ENCODE data around the gene CDHR3. TPM values are rescaled to one million over a fixed set of nuclear protein-coding genes. Genes with fewer than 3 reads are reported as not detected.

The CDHR3 gene
- total and polyA plus RNA-seq, 2 of the 8 experiments (the other 6 are each of a cell fraction or from before 2014, with no cell fraction given): 6.4 to 6.8 TPM

- no peak overlapping the region for H2BK5ac ChIP-seq (ENCODE audit: low read depth, low read length)
- H3K9ac ChIP-seq (replicated peaks in 1 of 4; ENCODE audit: extremely low read depth in 1 of 4, low read depth in 3 of 4, low read length in 3 of 4): no peak overlapping the region
- H3K79me2 ChIP-seq (ENCODE audit: control insufficient read depth in 1 of 2, insufficient read depth in 2 of 2, low read length in 2 of 2): no peaks in the 10 kb centered on the region
- no peak overlapping the region for H3K14ac ChIP-seq (ENCODE audit: insufficient read length)
- ChIA-PET POLR2A (ENCODE audit: partially characterized antibody) (interaction anchor here (1.7 kb wide), 1 partner anchor 15 kb away, joined by 5 read pairs; no protein-coding TSS in a partner anchor), CTCF (ENCODE audit: partially characterized antibody) (interaction anchor here (0.6 to 18.0 kb wide), 8 partner anchors 7 to 384 kb away, joined by 3 to 265 read pairs (median 10); no protein-coding TSS in a partner anchor)
- no peak overlapping the region for H4K91ac ChIP-seq (replicated peaks; ENCODE audit: insufficient read length, low read length)
- no peak overlapping the region for H4K5ac ChIP-seq (ENCODE audit: insufficient read length, low read depth, low read length)
- H3K23me2 ChIP-seq (ENCODE audit: low read depth, low read length): no peaks in the 10 kb centered on the region
- no peaks in the 10 kb centered on the region for H3K27me3 ChIP-seq (replicated peaks in 1 of 4; ENCODE audit: control insufficient read depth in 3 of 4, extremely low read depth in 1 of 4, insufficient read depth in 3 of 4, low read length in 3 of 4)
- no peak overlapping the region for H4K8ac ChIP-seq (ENCODE audit: extremely low read depth, insufficient read depth, low read length)
- H2AK5ac ChIP-seq (ENCODE audit: low read depth, low read length): no peak overlapping the region
- no peak overlapping the region for H3K4ac ChIP-seq (replicated peaks; ENCODE audit: insufficient read length, low read depth, low read length)
- no peak overlapping the region for H3K56ac ChIP-seq (replicated peaks; ENCODE audit: insufficient read length, low read depth, low read length)
- H2BK12ac ChIP-seq (ENCODE audit: low read depth, low read length): no peak overlapping the region
- DNase-seq (ENCODE audit: low read depth in 1 of 2, low spot score in 2 of 2): no peak
- H2BK15ac ChIP-seq (ENCODE audit: low read length): no peak overlapping the region
- no peaks in the 10 kb centered on the region for H3K79me1 ChIP-seq (ENCODE audit: low read depth, low read length)
- FAIRE-seq: no peak
- H4K20me1 ChIP-seq (replicated peaks in 1 of 2; ENCODE audit: control insufficient read depth in 1 of 2, insufficient read depth in 2 of 2, low read length in 2 of 2): no peaks in the 10 kb centered on the region
- H3K36me3 ChIP-seq (ENCODE audit: control insufficient read depth in 2 of 4, insufficient read depth in 4 of 4, low read length in 3 of 4): no peaks in the 10 kb centered on the region
- peaks cover 0 to 12% (median 3%) of the 10 kb centered on the region in 4 experiments; a peak in 5 of 7 replicates for H3K4me1 ChIP-seq (replicated peaks in 1 of 4; ENCODE audit: control insufficient read depth in 3 of 4, insufficient read depth in 4 of 4, low read length in 3 of 4)
- no peak overlapping the region for H3K18ac ChIP-seq (ENCODE audit: extremely low read depth, low read length)
- TF ChIP-seq SRF (IDR thresholded peaks at IDR 0.05; ENCODE audit: low read depth, low read length) (no peak), ZNF274 (IDR thresholded peaks at IDR 0.05; ENCODE audit: borderline replicate concordance, extremely low read depth, low read length) (no peak), CREB1 (IDR thresholded peaks at IDR 0.05) (no peak), FOSL1 (IDR thresholded peaks at IDR 0.05; ENCODE audit: insufficient read depth, low read depth, low read length) (no peak), KDM1A (IDR thresholded peaks at IDR 0.05; ENCODE audit: borderline replicate concordance, low read length) (no peak), KDM5A (IDR thresholded peaks at IDR 0.05; ENCODE audit: low read length) (no peak), SP2 (IDR thresholded peaks at IDR 0.05; ENCODE audit: low read length) (no peak), SAP30 (IDR thresholded peaks at IDR 0.05; ENCODE audit: insufficient read depth, insufficient replicate concordance, low read length) (no peak), EZH2 (IDR thresholded peaks at IDR 0.05; ENCODE audit: low read depth, low read length, severe bottlenecking) (no peak), HDAC6 (IDR thresholded peaks at IDR 0.05; ENCODE audit: low read depth, low read length) (no peak)
- TF ChIP-seq, protein P1, sequence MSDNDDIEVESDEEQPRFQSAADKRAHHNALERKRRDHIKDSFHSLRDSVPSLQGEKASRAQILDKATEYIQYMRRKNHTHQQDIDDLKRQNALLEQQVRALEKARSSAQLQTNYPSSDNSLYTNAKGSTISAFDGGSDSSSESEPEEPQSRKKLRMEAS (IDR thresholded peaks at IDR 0.05): no peak
- TF ChIP-seq, protein P2, sequence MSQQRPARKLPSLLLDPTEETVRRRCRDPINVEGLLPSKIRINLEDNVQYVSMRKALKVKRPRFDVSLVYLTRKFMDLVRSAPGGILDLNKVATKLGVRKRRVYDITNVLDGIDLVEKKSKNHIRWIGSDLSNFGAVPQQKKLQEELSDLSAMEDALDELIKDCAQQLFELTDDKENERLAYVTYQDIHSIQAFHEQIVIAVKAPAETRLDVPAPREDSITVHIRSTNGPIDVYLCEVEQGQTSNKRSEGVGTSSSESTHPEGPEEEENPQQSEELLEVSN (IDR thresholded peaks at IDR 0.05): no peak
- no peak overlapping the region for H3K23ac ChIP-seq (ENCODE audit: insufficient read length)
- H3K27ac ChIP-seq (ENCODE audit: low read depth, low read length): no peak overlapping the region
- no peak overlapping the region for H3K4me3 ChIP-seq (ENCODE audit: extremely low read depth in 1 of 4, insufficient read depth in 2 of 4, low read depth in 3 of 4, low read length in 4 of 4)
- no peak overlapping the region for H3K4me2 ChIP-seq (ENCODE audit: insufficient read depth in 1 of 2, low read depth in 2 of 2, low read length in 2 of 2)
- H2AFZ ChIP-seq (ENCODE audit: low read length): no peak overlapping the region
- no peak overlapping the region for H2BK120ac ChIP-seq (replicated peaks; ENCODE audit: low read depth, low read length)
- H2BK20ac ChIP-seq (ENCODE audit: low read length): no peak overlapping the region
- 90% methylated on average over 8 of the region's 8 CpGs; no CpG with 5 or more reads in 1 of the 2 experiments for WGBS, 2 experiments (ENCODE audit: extremely low coverage in 1 of 2, insufficient coverage in 1 of 2, insufficient read length in 1 of 2, insufficient replicate concordance in 2 of 2, low coverage in 1 of 2, low lambda C conversion rate in 2 of 2, missing lambda C conversion rate in 1 of 2)
- no peaks in the 10 kb centered on the region for H3K9me3 ChIP-seq (ENCODE audit: insufficient read depth in 2 of 2, low read depth in 1 of 2, low read length in 1 of 2)
Measured at GRCh38 chr7:106035568-106035967, 72.5 kb downstream of the CDHR3 start.
